PC-9 (cell line): ENCODE data around the gene SYNJ2. TPM values are rescaled to one million over a fixed set of nuclear protein-coding genes. Genes with fewer than 3 reads are reported as not detected.

Experiments used
- BruUV-seq: library from RNA; stranded (reverse); fragments of 400-500 nt; replicated peaks from 2 replicates; lab custom pipeline; 2021; lab: Mats Ljungman, UMichigan
- CTCF ChIA-PET: fragments of 300-600 bp; sonication (Branson Sonifier 250); formaldehyde crosslinking; loops from one replicate; lab custom pipeline; 2022; ENCODE audit warnings: antibody characterized with exemption; lab: Charles Lee
- POLR2A ChIA-PET: fragments of 300-600 bp; sonication (Branson Sonifier 250); formaldehyde crosslinking; loops from one replicate; lab custom pipeline; 2022; ENCODE audit warnings: antibody characterized with exemption; ENCODE audit not compliant: unreplicated experiment; lab: Charles Lee
- DNase-seq, 2 experiments: peaks; one replicate each; pipeline versions ENCODE4 v3.0.0 to v3.0.0-alpha.2; 2015 to 2022; ENCODE audit warnings: mixed read lengths in 1 of 2
- H2AFZ ChIP-seq: fragments of 200-600 bp; sonication (generic); 2 replicates; pipeline ENCODE4 v1.8.1; 2017; ENCODE audit warnings: antibody characterized with exemption
- H3F3A ChIP-seq: fragments of 200-600 bp; sonication (generic); 2 replicates; pipeline ENCODE4 v1.8.1; 2017; ENCODE audit warnings: antibody characterized with exemption, mild to moderate bottlenecking, low read depth; ENCODE audit not compliant: insufficient read depth
- H3K27ac ChIP-seq: fragments of 200-600 bp; sonication (generic); 2 replicates; pipeline ENCODE4 v1.6.1; 2016; ENCODE audit warnings: mixed run types
- H3K27me3 ChIP-seq: fragments of 200-600 bp; sonication (generic); 2 replicates; pipeline ENCODE4 v1.6.1; 2016; ENCODE audit warnings: low read depth, mixed run types; ENCODE audit not compliant: insufficient read depth
- H3K36me3 ChIP-seq: fragments of 200-600 bp; sonication (generic); 2 replicates; pipeline ENCODE4 v1.6.1; 2016; ENCODE audit warnings: low read depth, mixed run types
- H3K4me1 ChIP-seq: fragments of 200-600 bp; sonication (generic); replicated peaks from 2 replicates; pipeline ENCODE4 v1.6.1; 2016; ENCODE audit warnings: mixed run types; ENCODE audit not compliant: insufficient read depth
- H3K4me2 ChIP-seq: fragments of 200-600 bp; sonication (generic); 2 replicates; pipeline ENCODE4 v1.6.1; 2017; ENCODE audit warnings: mixed run types
- H3K4me3 ChIP-seq: fragments of 200-600 bp; sonication (generic); 2 replicates; pipeline ENCODE4 v1.6.1; 2016; ENCODE audit warnings: mixed run types
- H3K79me2 ChIP-seq: fragments of 200-600 bp; sonication (generic); 2 replicates; pipeline ENCODE4 v1.6.1; 2017; ENCODE audit warnings: low read depth, mixed run types
- H3K9me2 ChIP-seq: fragments of 200-600 bp; sonication (generic); 2 replicates; pipeline ENCODE4 v1.8.1; 2017; ENCODE audit warnings: mild to moderate bottlenecking; ENCODE audit not compliant: insufficient read depth
- H3K9me3 ChIP-seq: fragments of 200-600 bp; sonication (generic); 2 replicates; pipeline ENCODE4 v1.8.1; 2016; ENCODE audit warnings: low read depth; ENCODE audit not compliant: insufficient read depth
- H4K20me1 ChIP-seq: fragments of 200-600 bp; sonication (generic); 2 replicates; pipeline ENCODE4 v1.8.1; 2017; ENCODE audit not compliant: insufficient read depth
- EZH2 ChIP-seq: fragments of 200-600 bp; sonication (generic); IDR thresholded peaks from 2 replicates; pipeline ENCODE4 v1.8.0; 2017; ENCODE audit warnings: antibody characterized with exemption, low read depth
- intact Hi-C: fragments of 100-400 bp; cut with micrococcal nuclease; formaldehyde crosslinking; loops from one replicate; pipeline ENCODE4 v1.10.0; 2022; ENCODE audit not compliant: unreplicated experiment
- total RNA-seq: library from RNA; stranded (reverse); gene quantifications from 2 replicates; pipeline ENCODE4 v1.2.3, GENCODE V29; 2021
- TF ChIP-seq, protein P1 (sequence below): fragments of 200-600 bp; sonication (generic); conservative IDR thresholded peaks from 2 replicates; pipeline ENCODE4 v1.6.1; 2017; ENCODE audit warnings: mixed run types, antibody characterized with exemption, mild to moderate bottlenecking, moderate library complexity

Gene SYNJ2
- total RNA-seq, 1 experiment from 2014 or later: 30.3 TPM

- Histone ChIP-seq H3K79me2 (no peaks in the 10 kb centered on the region), H3K4me3 (no peak overlapping the region), H3F3A (no peaks in the 10 kb centered on the region), H4K20me1 (no peaks in the 10 kb centered on the region), H3K36me3 (no peaks in the 10 kb centered on the region), H3K9me3 (no peaks in the 10 kb centered on the region), H2AFZ (no peak overlapping the region; the same call in 1 of the 2 replicates), H3K27me3 (no peaks in the 10 kb centered on the region), H3K4me2 (no peak overlapping the region), H3K27ac (no peak overlapping the region), H3K9me2 (no peaks in the 10 kb centered on the region), H3K4me1 (peaks cover 6% of the 10 kb centered on the region)
- ChIA-PET POLR2A (no interaction called here), CTCF (no interaction called here)
- intact Hi-C loops: no loop called here
- TF ChIP-seq EZH2: no peak
- TF ChIP-seq, protein P1, sequence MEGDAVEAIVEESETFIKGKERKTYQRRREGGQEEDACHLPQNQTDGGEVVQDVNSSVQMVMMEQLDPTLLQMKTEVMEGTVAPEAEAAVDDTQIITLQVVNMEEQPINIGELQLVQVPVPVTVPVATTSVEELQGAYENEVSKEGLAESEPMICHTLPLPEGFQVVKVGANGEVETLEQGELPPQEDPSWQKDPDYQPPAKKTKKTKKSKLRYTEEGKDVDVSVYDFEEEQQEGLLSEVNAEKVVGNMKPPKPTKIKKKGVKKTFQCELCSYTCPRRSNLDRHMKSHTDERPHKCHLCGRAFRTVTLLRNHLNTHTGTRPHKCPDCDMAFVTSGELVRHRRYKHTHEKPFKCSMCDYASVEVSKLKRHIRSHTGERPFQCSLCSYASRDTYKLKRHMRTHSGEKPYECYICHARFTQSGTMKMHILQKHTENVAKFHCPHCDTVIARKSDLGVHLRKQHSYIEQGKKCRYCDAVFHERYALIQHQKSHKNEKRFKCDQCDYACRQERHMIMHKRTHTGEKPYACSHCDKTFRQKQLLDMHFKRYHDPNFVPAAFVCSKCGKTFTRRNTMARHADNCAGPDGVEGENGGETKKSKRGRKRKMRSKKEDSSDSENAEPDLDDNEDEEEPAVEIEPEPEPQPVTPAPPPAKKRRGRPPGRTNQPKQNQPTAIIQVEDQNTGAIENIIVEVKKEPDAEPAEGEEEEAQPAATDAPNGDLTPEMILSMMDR: no peak
- DNase-seq: no peak
- BruUV-seq: no TSS peak
Measured at GRCh38 chr6:157974341-157974894, 7.2 kb upstream of the SYNJ2 start.

- H3K9me3 ChIP-seq: no peaks in the 10 kb centered on the region
- ChIA-PET CTCF (no interaction called here), POLR2A (no interaction called here)
- no peak overlapping the region for H3K4me3 ChIP-seq
- DNase-seq: no peak
- peaks cover under 1% of the 10 kb centered on the region for H3F3A ChIP-seq
- H3K4me2 ChIP-seq: no peak overlapping the region
- no peaks in the 10 kb centered on the region for H3K27me3 ChIP-seq
- H3K9me2 ChIP-seq: no peaks in the 10 kb centered on the region
- no peak overlapping the region for H3K27ac ChIP-seq
- intact Hi-C loops: no loop called here
- H3K4me1 ChIP-seq: peaks cover 3% of the 10 kb centered on the region; the same call in 1 of the 2 replicates
- no peak overlapping the region for H2AFZ ChIP-seq
- no peaks in the 10 kb centered on the region for H4K20me1 ChIP-seq
- no peaks in the 10 kb centered on the region for H3K36me3 ChIP-seq
- no TSS peak for BruUV-seq
- no peaks in the 10 kb centered on the region for H3K79me2 ChIP-seq
- TF ChIP-seq EZH2: no peak
- TF ChIP-seq, protein P1: no peak
Measured at GRCh38 chr6:157974967-157975366, 6.7 kb upstream of the SYNJ2 start.

- Histone ChIP-seq H3K79me2 (no peaks in the 10 kb centered on the region), H3K4me1 (peaks cover 1% of the 10 kb centered on the region; the same call in 1 of the 2 replicates), H3F3A (peaks cover 5% of the 10 kb centered on the region), H3K36me3 (no peaks in the 10 kb centered on the region), H3K4me3 (no peak overlapping the region), H3K9me2 (no peaks in the 10 kb centered on the region), H3K27me3 (no peaks in the 10 kb centered on the region), H3K4me2 (no peak overlapping the region), H3K9me3 (no peaks in the 10 kb centered on the region), H2AFZ (no peak overlapping the region), H4K20me1 (no peaks in the 10 kb centered on the region), H3K27ac (no peak overlapping the region)
- TF ChIP-seq, protein P1: no peak
- TF ChIP-seq EZH2: no peak
- POLR2A ChIA-PET: no interaction called here
- DNase-seq: no peak
- no TSS peak for BruUV-seq
- CTCF ChIA-PET: no interaction called here
- intact Hi-C loops: no loop called here
Measured at GRCh38 chr6:157975456-157975855, 6.2 kb upstream of the SYNJ2 start.
